Fibroblast of skin of back (primary cell): Measurements from ENCODE around the gene PKP4.
A peak's percentile ranks its signal among the peaks of the same experiment; 100 is the strongest.
"Not testable (repeated sequence)": the region's sequence is repeated elsewhere in the genome, so short reads cannot be mapped to it uniquely, and the experiment has no call there.

Source experiments
- DNase-seq: peaks from one replicate; pipeline ENCODE4 v3.0.0-alpha.2; 2013

The PKP4 gene

DNA sequence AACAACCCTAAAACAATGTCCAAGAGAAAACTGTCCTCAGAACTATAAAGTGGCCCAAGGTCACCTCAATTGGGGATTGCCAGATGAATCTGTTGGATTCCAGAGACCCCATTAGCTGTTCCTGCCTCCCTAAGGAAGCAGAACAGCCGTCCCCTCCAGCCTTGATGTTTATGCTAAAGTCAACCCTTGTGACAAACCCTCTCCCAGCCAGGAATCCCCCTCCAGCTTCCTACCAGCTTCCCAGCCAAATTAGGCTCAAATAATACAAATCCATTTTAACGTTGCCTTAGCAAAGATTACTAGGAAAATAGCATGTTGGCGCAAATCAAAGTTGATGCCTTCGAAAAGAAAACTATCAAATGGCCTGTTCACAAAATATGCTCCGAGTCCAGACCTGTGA, 232.6 kb downstream of the PKP4 start:
- DNase-seq, result no peak

DNA sequence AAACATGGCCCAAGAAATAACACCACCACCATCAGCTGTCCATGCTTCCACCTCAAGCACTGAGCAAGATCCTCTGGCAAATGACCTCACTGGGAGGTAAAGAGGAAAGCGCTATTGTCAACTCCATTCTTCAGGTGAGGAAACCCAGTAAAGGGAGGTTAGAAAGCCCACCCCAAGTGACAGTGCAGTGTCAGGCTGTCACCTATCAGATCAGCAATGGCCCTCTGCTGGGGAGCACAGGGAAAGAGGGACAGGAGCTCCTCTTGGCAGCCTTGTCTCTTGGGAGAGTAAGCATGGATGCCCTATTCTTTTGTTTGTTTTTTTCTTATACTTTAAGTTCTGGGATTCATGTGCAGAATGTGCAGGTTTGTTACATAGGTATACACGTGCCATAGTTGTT, 234.1 kb downstream of the PKP4 start:
- DNase-seq, result no peak

- no peak for DNase-seq
Observed at GRCh38 chr2:158691619-158692018, 234.9 kb downstream of the PKP4 start.

- DNase-seq, result no peak
Observed at GRCh38 chr2:158692372-158693103, 235.8 kb downstream of the PKP4 start.

DNA sequence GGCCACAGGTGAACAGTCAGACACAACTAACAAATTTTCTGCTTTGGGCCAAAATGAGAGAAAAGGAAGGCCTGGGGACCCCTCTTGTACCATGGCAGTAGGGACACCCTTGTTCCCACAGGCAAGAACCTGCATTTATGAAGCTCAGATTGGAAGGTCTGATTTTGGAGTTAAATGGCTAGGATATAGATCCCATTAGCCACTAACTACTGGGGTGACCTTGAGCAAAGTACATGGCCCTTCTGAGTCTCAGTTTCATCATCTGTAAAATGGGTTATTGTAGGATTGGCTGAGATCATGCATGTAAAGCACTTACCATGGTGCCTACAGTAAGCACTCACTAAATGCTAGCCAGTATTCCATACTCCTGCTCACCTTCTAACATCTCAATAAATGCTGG, 236.7 kb downstream of the PKP4 start:
- no peak for DNase-seq

GRCh38 chr2:158695305-158695704, 238.6 kb downstream of the PKP4 start:
- no peak for DNase-seq

GRCh38 chr2:158695744-158696143, 239.0 kb downstream of the PKP4 start:
- DNase-seq, result not testable (repeated sequence)

GRCh38 chr2:158699323-158699722, 242.6 kb downstream of the PKP4 start:
- no peak for DNase-seq

DNA sequence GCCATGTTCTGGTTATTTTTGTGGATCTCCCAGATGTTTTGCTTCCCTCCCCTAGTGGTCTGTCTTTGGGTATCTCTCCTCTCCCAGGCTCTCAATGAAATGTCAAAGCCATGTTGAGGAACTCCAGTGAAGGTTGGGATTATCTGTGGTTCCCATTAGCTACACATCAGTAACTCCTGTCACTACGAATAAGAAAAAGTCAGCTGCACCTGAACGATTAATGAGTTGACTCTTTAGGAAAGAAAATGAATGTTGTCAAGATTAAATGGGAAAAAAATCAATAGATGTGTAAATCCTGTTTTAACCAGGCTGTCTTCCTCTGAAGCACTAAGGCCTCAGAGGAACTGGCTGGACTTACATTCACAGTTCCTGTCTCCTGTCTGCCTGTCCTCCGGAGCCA, 244.3 kb downstream of the PKP4 start:
- DNase-seq, result no peak

- DNase-seq, result no peak
Observed at GRCh38 chr2:158702740-158703139, 246.0 kb downstream of the PKP4 start.

- not testable (repeated sequence) for DNase-seq
Observed at GRCh38 chr2:158704724-158705465, 248.1 kb downstream of the PKP4 start.

GRCh38 chr2:158712791-158713522, 256.2 kb downstream of the PKP4 start:
- no peak for DNase-seq

DNA sequence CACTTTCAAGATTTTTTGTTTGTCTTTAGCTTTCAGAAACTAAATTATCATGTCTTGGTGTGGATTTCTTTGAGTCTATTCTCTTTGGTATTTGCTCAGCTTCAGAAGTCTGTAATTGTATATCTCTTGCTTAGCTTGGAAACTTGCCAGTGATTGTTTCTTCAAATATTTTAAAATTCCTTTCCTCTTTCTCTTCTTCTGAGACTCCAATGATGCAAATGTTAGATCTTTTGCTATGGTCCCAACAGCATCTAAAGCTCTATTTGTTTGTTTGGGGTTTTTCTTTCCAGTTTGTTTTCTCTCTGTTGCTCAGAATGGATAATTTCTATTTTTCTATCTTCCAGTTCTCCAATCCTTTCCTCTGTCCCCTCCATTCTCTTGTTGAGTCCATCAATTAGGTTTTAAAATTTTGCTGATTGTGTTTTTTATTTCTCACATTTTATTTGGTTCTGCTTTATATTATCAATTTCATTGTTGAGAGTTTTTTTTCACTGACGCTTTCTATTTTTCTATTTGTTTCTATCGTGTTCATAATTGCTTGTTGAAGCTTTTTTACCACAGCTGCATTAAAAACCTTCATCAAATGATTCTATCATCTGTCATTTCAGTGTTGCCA, 256.9 kb downstream of the PKP4 start:
- DNase-seq, result peak; percentile 17

DNA sequence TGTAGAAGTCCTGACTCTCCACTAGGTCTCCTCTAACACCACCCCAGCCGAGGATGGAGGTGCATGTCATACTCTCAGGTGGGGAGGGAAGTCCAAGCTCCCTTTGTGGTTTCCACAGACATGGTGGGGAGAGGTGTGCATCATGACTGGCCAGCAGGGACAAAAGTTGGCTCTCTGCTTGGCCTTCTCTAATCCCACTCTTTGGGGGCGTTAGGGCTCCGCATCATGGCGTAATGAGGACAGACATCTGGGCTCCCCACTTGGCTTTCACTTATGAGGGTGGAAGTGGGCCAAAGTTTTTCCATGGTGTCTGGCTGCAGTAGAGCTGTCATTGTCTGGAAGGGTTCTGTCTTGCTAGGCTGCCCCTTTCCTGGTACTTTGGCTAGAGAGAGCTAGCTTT, 257.7 kb downstream of the PKP4 start:
- DNase-seq, result no peak

DNA sequence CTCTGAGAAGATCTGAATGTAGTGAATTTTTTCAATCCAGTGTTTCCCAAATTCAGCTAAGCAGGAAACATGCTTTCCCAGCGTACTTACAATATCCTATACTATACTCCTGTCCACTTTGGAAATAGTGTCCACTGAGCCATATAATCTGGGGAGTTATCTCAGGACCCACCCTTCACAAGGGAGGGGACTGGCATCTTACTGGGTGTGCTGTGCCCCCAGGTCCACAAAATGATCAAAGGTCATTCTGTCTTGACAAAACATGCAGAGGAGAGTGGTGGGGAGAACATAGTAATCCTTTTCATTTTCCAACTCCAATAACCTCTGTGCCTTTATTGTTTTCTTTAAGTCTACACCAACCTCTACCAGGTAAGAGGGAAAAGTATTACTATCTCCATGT, 258.6 kb downstream of the PKP4 start:
- DNase-seq, result no peak

DNA sequence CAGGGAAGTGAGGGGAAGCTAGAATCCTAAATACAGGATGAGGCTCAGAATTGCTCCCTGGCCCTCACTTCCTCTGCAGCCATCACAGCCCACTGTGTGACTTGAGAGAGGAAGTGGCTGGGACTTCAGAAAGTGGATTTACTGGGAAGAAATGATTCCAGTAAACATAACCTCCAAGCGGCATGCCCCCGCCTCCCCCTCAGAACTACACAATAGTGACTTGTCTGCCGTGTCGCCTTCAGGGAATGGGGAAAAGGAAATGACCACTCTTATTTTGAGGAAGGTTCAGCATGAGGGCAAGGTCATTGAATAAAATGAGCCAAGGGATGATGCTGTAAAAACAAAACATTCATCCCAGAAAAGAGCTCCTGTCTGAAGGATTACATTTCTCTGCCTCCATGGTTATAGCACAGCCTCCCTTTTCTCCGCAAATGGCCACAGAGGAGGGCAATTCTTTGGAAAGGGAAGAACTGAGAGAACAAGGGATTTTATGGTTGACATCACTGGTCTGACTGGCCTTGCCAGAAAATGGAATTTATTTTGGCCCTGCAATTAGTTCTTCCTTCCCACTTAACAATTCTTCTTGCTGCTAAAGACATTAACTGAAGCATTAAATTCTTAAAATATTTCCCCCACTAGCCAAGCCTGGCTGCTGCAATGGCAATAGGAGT, 259.5 kb downstream of the PKP4 start:
- DNase-seq, result peak; percentile 3

DNA sequence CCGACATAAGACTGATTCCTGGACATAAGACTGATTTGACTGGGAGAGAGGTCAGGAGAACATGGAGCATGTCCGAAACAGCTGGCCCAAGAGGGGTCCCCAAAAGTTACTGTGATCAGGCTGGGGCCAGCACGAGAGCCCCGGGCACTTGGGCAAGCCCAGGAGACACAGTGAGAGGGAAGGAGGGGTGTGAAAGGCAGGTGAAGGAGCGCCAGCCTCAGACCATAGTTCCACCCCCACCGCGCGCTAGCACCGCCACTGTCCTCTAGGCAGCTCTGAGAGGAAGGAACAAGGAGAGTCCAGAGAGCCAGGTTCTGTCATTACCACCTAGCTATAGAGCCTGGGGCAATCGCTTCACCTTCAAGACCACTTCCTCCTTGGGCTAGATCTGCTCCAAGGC, 260.2 kb downstream of the PKP4 start:
- DNase-seq, result no peak

DNA sequence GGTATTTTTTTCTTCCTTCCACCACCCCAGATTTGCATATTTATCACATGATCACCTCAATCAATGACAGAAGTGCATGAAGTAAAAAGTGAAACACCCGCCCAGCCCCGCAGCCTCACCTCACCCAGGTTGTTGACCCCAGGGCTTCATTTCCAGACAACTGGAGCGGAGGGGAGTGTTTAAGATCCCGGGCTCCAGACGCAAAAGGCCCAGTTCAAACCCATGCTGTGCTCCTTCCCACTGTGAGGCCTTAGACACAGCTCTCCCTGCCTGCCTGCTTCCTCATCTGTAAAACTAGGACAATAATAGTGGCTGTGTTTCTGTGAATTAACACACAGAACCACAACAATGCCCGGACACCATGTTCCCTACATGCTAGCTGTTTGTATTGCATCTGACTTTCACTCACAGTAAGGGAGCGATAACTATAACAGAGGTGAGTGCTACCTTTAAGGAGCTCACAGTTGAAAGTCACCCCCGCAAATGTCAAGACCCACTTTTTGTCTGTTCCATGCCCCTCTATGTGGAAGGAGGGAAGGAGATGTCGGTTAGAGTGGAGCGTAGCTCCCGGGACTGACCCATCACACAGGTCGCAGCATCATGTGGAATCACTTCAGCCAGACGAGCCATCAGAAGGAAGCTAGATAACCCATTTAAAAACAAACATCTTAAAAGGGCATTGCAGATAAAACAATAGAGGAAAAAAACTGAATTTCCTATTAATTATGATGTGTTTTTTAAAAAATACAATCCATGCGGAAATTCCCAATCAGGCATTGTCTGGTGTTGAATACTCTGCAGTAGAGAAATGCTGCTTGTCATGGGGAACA, 260.8 kb downstream of the PKP4 start:
- DNase-seq, result no peak

- no peak for DNase-seq
Observed at GRCh38 chr2:158718196-158718585, 261.4 kb downstream of the PKP4 start.

- no peak for DNase-seq
Observed at GRCh38 chr2:158718851-158719250, 262.1 kb downstream of the PKP4 start.

DNA sequence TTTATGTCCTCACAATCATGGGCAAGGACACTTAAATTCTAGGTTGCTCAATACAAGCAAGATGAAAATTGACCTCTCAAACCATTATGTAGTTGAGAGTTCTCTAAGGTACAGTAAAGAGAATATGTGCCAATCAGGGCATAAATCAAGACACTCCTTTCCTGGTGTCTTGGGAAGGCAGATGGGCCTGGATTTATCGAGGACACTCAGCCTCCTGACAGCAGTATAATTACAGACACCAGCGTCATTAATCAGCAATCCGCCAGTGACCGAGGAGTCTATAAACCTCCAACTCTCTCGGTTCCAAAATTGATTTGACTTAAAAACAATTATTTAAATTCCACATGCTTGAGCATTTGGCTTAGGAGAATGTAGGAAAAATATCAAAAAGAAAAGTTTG, 262.7 kb downstream of the PKP4 start:
- no peak for DNase-seq
